HG03280 (cell line): Measurements from ENCODE around the gene B3GAT1.

Source experiments
- ATAC-seq: cut with Tn5 transposase; IDR thresholded peaks from one replicate; pipeline ENCODE4 v1.9.1; 2021; ENCODE audit warnings: mild to moderate bottlenecking, moderate library complexity; ENCODE audit not compliant: unreplicated experiment

Gene B3GAT1

DNA sequence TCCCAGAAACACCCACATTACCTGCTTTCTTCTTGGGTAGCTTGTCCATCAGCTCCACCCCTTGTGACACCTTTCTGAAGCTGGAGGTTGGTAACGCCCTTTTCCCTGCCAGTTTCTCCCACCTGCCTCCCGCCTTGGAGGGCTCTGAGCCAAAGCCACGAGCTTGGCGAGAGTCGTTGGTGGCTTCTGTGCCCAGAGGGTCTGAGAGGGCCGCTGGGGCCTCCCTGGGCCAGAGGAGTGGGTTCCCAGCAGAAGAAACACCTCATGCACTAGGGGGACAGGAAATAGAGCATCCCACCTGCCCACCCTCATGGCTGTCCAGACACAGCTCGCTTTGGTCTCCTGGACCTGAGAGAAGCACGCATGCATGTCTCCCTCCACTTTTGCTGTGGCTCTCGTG lies 37.9 kb downstream of the B3GAT1 start:
- no peak for ATAC-seq

DNA sequence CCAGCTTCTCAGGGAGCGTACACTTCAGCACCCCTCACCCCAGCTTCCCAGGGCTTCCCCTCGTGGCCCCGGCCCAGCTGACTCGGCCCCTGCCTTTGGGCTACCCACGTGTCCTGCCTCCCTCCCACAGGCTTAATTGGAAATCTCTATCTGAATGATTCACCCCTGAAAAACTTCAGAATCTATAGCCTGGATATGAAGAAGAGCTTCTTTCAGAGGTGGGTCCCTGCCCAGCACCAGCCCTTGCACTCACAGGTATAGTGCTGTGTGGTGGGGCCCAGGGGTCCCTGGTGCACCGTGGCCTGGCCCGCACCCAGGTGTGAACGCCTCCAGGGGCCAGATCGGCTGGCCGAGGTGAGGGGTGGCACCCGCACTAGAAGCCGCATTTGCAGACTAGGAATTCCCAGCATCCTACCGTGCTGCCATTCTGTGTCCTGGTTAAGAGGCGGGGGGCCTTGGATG lies 38.4 kb downstream of the B3GAT1 start:
- no peak for ATAC-seq

DNA sequence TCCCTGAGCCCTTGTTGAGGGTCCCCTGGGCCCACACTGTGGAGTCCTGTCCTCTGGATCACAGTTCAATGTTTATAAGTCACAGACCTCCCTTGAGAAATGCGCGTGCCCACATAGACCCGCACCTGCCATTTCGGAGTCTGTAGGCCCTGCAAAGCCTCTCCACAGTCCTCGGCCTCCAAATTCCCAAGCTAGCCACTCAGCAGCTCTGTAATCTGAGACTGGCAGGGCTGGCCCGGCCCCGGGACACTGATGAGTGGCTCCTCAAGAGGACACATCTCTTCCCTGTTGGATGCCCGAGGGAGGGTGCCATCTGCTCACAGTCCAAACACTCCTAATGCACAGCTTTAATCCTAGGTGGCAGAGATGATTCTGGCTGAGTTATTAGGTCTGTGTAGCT lies 39.1 kb downstream of the B3GAT1 start:
- ATAC-seq: no peak

DNA sequence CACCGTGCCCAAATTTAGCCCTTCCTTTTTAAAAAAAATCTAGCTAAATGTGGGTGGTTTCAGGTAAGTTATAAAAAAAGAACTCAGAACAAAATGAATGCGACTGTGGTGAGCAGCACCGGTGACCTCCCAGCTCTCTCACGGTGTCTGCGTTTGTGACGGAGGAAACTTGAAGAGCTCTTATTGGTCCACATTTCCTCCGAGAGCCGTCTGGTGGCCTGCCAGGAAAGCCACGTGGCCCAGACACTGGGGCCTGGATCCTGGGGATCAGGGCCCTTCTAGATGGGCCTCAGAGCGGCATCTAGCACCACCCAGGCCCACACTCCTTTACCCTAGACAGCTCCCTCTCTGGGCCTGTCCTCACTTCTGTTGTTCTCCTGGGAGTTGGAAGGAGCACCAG lies 39.5 kb downstream of the B3GAT1 start:
- ATAC-seq: no peak

DNA sequence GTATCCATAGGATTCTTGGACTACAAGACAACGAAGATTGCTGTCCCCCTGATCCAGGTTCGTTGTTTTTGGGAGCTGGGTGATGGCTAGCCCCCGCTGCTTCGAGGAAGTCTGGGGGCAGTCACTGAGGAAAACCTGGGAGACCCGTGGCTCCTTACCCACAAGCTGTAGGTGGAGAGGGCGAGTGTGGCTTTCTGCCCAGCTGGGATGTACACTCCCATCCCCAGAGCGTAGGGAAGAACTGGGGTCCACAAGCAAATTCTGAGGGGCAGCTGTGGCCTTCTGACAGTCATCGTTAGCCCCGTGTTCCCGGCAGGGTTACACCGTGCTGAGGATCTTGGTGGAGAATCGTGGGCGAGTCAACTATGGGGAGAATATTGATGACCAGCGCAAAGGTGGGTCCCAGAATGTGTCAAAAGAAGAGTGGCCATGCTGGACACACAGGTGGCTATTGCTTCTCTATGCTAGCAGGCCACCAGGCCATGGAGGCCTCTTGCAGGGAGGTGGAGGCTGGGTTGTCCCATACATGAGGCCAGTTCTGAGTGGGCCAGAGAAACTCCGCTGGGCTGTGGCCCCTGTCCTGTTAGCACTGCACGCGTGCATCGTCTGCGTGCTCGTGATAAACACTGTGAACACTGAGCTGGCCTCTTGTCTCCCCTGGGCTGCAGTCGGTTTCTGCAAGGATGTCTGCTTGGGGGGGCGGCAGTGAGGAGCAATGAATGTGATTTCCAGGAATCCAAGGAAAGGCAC lies 40.4 kb downstream of the B3GAT1 start:
- no peak for ATAC-seq

DNA sequence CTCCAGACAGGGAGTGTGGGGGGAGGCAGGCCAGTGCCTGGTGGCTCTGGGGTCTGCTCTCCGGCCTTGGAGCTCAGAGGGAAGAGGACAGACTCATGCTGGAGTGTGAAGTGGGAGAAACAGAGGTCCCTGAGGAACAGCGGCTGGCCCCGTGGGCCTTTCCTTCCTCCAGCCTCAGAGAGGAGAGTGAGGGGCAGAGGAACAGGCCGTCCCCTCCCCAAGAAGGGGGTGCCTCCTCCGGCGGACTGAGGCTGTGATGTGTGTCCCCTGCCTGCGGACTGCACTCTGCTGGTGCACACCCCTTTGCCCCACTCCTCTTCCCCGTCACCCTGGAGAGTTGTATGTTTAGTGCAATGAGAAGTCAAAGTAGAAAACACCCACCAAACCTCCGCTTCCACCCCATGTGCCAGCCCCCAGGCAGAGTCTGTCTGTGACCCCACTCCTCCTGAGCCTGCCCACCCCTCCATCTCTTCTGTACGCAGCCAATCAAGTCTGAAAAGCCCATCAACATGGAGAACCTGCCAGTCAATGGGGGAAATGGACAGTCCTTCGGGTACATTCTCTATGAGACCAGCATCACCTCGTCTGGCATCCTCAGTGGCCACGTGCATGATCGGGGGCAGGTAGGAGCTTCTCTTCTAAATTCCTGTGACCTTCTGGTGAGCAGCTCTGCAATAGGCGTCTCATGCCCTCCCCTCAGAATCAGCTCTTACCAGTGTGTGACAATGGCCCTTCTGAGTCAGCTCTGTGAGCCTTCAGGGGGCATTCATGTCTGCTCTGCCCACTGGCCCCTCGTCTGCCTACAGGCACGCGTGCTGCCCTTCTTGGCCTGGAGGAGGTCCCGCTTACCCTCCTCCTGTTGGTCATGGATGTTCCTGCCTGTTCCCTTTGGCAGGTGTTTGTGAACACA lies 41.3 kb downstream of the B3GAT1 start:
- no peak for ATAC-seq

DNA sequence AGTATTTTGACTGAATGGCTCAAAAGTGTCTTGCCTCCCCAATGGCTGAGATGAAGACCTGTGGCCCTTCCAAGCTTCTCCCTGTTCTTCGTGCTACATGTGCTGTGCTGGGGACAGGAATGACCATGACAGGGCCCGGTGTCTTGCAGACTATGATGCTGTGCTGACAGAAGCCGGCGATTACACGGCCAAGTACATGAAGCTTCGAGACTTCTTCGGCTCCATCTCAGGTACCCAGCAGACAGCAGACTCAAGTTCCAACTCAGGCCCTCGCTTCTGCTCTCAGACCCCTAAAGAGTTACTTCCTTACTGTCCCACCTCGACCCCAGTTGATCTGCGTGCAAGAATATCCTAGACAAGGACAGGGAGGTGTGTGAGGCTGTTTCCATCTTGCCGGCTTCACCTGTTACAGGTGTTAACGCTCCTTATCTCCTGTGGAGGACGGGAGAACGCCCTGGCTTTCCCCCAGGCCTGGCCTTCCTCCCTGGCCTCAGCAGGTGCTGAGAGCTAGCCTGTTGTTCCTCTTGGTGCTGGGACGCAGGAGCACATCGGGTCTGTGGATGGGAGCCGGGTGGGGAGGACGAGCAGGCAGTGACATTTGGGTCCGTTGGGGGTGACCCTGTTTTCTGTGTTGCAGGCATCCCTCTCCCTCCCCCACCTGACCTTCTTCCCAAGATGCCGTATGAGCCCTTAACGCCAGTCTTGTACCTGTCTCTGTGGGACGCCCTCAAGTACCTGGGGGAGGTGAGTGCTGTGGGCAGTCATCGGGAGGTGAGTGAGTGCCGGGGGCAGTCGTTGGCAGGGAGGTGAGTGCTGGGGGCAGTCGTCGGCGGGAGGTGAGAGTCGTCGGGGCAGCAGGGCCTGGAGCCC lies 42.2 kb downstream of the B3GAT1 start:
- ATAC-seq: no peak

DNA sequence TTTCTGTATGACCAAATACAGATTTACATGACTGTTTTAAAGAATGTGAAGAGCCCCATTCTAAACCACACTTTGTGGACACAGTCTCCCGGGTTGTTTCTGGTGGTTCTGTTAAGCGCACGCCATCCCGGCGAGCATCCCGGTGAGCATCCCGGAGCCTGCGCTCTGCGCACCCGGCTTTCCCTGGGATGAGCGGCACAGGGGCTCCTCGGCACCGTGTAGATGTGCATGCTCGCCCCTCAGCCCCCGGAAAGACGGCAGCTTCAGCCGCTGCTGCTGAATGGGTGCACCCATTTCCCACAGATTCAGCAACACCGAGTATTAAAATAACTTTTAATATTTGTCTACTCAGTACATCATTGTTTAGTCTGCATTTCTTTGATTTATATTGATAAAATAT lies 44.3 kb downstream of the B3GAT1 start:
- ATAC-seq: no peak

DNA sequence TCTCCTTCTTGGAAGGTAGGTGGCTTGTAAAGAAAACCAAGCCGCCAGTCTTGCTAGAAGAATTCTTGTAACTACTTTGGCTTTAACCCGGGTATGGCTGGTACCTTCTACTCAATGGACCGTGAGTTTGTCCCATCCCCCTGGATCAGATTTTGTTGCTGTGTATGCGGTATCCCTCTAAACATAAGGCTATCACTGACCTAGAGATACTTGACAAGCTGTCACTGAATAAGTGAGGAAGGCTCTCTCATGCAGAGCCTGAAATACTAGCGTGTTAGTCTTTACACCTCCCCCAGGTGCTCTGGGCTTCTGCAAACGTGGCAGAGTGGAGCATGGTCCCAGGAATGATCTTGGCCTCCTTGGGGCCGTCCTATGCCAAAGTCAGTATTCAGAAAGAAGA lies 45.8 kb downstream of the B3GAT1 start:
- no peak for ATAC-seq

DNA sequence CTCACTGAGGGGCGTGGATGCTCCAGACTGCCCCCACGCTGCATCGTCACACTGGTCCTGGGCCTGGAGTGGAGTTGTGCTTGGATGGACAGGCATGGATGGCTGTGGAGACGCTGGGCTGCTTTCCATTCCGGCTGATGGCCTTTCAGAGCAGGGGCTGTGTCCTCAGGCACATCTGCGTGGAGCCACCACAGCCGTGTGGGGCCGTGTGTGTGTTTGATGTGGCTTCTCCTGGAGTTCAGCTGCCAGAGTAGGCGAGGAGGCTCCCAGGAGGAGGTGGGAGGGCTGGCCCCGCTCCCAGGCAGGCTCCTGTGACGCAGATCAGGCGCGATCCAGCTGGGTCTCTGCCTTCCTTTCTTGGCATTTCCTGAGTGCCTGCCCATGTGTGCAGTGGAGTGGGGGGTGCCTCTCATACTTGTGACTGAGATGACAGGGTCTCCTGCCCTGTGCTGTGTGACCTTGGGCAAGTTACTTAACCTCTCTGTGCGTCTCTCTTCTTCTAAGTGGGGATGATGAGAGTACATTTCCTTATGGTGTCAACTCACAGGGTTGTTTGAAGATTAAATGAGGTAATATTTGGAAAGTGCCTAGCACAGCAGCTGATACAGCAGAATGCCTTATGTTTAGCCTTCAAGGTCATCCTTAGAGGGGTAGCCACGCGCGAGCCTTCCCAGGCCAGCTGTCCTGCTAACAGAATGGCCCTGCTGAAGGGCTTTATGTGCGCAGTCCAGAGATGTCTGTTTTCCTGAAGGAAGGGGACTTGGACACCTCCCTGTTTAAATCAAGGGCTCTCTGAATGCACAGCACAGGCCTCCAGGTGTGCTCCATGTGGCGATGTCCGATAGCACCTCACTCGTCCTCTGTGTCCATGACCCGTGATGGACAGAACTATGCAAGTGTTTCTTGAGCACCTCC lies 46.8 kb downstream of the B3GAT1 start:
- ATAC-seq: no peak

DNA sequence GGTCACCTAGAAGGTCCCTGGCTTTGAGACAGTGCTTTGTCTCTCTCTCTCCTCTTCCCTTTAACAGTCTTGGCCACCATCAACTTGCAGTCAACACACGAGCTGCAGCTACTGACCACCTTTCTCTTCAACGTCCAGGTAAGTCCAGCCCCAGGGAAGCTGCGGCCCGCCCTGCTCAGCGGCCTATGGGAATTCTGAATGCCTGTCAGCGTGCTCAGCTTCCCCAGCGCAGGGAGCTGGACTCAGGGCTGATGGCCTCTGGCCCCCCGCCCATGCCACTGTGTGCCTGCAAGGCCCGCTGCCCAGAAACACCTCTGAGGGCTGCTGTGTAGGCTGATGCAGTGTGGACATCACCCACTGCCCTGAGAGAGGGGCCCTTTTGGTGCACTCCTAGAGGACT lies 47.8 kb downstream of the B3GAT1 start:
- ATAC-seq: no peak

DNA sequence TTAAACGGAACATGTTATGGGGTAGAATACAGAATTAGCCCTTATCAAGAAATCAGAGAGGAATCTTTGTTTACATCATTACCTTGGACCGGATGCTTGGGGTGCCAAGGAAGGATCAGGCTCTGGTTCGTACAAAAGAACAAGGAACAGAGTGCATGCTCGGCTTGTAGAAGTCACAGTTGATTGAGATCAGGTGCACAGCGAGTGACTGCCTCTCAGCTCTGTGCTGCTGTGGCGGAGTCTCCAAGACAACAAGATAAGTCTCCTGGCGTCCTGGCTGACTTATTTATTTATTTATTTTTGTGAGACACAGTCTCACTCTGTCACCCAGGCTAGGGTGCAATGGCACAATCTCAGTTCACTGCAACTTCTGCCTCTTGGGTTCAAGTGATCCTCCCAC lies 48.5 kb downstream of the B3GAT1 start:
- no peak for ATAC-seq

DNA sequence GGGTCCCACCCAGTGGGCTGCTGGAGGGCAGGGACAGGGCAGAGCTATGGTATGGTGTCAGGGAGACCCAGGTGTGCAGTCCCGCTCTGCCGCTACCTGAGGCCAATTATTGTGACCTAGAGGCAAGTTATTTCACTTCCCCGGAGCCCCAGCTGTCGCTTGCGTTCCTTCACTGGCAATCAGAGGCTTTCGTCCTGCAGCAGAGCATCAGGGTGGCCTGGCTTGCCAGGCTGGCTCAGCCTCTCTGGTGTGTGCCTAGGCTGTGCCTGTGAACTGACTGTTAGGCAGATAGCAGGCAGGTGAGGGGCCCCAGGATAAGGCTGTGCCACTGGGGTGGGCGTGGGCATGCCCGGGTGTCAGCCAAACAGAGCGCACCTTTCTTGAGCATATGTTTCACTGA lies 48.9 kb downstream of the B3GAT1 start:
- no peak for ATAC-seq

DNA sequence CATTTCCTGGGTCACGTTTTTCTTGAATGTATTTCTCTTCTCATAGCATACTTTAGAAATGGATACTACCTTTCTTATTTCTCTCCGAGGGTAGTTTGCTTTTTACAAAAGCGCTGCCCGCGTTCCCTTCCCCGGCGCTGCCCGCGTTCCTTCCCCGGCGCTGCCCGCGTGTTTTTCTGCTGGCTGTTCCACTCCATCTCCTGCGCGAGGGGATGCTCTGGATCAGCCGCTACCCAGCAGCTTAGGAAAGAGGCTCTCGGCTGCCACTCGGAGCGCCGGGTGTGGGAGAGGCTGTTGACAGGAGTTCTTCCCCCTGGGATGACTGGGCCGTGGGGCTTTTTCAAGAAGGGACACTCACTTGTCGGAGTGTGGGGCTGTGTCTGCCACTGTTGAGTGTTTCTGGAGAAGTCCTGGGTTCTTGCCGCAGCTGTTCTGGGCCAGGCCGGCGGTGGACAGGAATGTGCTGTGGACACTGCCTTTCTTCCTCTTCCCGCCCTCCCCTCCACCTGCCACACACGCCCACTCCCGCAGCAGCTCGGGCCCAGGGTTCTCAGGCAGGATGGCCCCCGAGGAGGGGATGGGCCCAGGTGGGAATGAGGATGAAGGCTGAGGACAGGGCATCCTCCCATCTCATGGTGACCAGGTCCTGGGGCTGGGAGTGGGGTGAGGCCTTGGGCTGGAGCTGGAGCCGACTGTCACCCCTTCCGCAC lies 49.7 kb downstream of the B3GAT1 start:
- no peak for ATAC-seq

DNA sequence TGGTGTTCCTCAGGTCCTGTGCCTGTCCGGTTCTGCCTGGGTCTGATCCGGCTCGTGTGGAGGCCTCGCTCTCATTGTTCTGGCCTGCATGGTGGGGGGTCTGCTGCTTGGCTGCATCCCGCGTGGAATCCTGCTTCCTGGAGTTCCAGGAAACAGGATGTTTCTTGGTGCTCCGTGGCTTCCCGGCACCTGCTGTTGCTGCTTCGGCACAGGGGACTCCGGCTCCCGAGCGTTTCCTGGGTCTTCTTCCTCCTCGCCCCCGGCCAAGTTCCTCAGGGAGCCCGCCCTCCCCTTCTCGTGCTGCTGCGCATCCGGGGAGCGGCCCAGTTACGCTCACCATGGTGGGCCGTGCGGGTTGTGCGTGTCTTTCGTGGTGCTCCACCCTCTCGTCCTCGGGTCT lies 50.4 kb downstream of the B3GAT1 start:
- no peak for ATAC-seq

DNA sequence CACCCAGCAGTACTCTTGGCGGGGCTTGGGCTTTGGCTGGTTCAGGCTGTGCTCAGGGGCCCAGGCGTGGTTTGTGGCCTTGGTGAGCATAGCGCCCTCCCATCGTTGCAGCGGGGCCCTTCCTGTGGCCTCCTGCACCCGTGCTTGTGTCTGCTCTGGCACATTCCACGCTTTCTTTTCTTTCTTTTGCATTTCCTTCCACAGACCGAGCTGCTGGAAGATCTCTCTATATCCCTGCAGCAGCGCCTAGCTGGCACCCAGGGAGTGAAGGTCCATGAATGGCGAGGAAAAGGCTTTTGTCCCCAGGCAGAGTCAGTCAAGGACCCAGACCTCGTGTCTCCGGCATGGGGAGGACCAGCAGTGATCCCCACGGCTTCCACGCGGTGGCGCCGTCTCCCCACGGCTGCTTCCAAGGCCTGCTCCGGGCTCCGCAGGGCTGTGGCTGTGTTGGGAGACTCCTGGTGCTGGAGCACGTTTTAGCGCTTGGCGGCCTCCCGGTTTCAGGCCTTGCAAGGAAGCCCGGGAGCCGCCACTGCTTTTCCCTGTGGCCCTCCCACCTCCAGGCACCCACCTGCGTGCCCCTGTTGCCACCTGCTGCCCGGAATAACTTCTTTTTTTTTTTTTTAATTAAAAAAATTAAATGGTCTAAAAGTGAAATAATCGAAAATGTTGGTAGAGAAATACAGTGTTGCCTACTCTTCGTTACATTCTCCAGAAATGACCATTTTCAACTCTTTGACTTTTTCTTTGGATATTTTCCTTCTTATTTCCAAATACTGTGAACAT lies 51.8 kb downstream of the B3GAT1 start:
- ATAC-seq: peak; percentile 89

DNA sequence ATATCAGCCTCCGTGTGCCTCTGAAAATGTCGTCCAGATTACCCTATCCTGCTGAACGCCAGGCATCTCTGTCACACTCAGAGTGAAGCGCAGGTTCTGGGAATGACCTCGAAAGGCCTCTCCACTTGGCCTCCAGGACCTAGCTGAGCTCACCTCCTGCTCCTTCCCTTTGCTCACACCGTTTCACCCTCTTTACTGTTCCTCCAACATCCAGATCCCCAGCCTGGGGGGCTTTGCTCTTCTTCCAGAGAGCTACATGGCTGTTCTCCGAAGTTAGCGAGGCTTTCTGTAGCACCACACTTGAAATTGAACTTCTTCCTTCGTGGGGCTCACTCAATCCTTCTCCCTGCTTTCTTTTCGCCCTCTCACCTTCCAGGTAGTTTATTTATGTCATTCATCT lies 52.4 kb downstream of the B3GAT1 start:
- no peak for ATAC-seq

DNA sequence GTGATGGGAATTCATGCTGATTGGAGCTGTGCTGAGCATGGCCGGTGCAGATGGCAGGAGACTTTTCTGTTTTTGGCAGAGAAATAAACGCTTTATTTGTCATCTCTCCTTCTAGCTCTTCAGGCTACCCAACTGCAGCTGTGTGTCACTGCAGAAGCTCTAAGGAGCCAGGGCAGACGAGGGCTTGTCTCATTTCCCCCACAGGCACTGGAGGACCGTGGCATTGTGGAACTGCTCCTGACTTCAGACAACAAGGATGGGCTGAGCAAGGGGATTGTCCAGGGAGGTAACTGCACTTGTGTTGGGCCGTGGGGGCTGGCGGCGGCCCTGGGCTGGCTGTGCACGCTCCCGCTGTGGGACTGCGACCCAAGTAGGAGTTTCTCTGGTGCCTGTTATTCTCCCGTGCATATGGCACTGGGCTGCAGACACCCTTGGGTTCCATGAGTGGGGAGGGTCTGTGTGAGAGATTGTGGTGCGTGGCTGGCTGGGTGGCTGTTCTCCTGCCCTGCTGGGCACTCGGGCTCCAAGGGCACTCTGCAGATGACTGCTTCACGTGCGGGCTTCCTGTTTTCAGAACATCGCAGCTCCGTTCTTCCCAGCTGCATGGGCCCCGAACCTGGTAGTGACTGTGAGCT lies 53.1 kb downstream of the B3GAT1 start:
- no peak for ATAC-seq
